Gastrocnemius medialis (tissue), 4 donors: Measurements from ENCODE around the gene CDH23.

Experiments used
- POLR2A ChIP-seq, 2 donors: fragments of 450-650 bp; IDR thresholded peaks; one replicate each; pipeline ENCODE4 v1.6.1; 2017; ENCODE audit warnings: antibody characterized with exemption in 2 of 2, mild to moderate bottlenecking in 2 of 2, moderate library complexity in 2 of 2
- TF ChIP-seq, protein P1 (sequence below), 5 experiments: fragments of 450-650 bp in 3 of 5; fragments of 200-600 bp in 2 of 5; sonication (generic) in 2 of 5; IDR thresholded peaks in 4 of 5; conservative IDR thresholded peaks in 1 of 5; 1 replicate in 4 of 5; 2 replicates in 1 of 5; pipeline ENCODE4 v1.5.1; 2016 to 2019; ENCODE audit warnings: antibody characterized with exemption in 5 of 5, mild to moderate bottlenecking in 3 of 5, moderate library complexity in 3 of 5

DNA sequence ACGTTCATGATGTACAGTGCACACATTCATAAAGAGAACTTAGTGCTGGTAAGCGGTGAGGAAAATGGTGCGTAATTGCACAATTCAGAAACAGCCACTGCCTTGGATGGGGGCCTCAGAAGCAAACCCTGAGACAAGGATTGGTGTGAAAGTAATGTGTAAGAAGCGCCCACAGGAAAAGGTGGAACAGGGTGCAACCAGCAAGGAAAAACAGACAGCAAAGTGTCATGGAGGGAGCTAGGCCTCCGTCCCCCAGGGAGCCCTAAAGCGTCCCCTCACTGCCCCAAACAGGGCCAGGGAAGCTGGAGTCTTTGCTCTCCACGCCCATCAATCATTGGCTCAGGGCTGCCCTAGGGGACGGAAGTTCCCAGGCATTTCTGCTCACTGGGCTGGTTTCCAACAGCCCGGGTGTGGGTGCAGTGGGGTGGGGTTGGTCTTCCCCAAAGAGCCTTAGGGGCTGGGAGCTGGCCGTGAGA, 332.5 kb downstream of the CDH23 start:
- TF ChIP-seq, protein P1, sequence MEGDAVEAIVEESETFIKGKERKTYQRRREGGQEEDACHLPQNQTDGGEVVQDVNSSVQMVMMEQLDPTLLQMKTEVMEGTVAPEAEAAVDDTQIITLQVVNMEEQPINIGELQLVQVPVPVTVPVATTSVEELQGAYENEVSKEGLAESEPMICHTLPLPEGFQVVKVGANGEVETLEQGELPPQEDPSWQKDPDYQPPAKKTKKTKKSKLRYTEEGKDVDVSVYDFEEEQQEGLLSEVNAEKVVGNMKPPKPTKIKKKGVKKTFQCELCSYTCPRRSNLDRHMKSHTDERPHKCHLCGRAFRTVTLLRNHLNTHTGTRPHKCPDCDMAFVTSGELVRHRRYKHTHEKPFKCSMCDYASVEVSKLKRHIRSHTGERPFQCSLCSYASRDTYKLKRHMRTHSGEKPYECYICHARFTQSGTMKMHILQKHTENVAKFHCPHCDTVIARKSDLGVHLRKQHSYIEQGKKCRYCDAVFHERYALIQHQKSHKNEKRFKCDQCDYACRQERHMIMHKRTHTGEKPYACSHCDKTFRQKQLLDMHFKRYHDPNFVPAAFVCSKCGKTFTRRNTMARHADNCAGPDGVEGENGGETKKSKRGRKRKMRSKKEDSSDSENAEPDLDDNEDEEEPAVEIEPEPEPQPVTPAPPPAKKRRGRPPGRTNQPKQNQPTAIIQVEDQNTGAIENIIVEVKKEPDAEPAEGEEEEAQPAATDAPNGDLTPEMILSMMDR (IDR thresholded peaks at IDR 0.05 in 4 of 5, conservative IDR thresholded peaks at IDR 0.05 in 1 of 5) = no peak
- TF ChIP-seq POLR2A (IDR thresholded peaks at IDR 0.05) = no peak
